ENCODE results near the gene IL1RAPL2.

DNA sequence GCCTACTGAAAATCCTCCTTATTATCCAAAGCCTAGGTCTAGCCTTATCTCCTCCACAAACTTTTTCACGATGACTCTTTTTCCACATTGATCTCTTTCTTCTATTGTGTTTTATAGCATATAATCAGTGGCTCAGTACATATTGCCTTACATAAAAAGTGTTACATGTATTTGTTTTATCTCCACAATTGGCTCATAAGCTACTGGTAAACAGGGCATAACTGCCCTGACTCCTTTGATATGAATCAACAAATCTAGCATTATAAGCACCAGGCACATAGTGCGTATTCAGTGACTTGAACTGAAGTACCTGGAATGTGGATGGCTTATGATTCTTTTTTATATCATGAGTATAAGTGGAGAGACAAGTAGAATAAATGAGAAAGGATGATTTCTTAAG is 447.7 kb downstream of the IL1RAPL2 start:
- TF ChIP-seq, protein P1, sequence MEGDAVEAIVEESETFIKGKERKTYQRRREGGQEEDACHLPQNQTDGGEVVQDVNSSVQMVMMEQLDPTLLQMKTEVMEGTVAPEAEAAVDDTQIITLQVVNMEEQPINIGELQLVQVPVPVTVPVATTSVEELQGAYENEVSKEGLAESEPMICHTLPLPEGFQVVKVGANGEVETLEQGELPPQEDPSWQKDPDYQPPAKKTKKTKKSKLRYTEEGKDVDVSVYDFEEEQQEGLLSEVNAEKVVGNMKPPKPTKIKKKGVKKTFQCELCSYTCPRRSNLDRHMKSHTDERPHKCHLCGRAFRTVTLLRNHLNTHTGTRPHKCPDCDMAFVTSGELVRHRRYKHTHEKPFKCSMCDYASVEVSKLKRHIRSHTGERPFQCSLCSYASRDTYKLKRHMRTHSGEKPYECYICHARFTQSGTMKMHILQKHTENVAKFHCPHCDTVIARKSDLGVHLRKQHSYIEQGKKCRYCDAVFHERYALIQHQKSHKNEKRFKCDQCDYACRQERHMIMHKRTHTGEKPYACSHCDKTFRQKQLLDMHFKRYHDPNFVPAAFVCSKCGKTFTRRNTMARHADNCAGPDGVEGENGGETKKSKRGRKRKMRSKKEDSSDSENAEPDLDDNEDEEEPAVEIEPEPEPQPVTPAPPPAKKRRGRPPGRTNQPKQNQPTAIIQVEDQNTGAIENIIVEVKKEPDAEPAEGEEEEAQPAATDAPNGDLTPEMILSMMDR (IDR thresholded peaks at IDR 0.05): no peak
- TF ChIP-seq GATA2 (CRISPR knock-in tag; IDR thresholded peaks at IDR 0.05) (no peak), EP300 (IDR thresholded peaks at IDR 0.05; ENCODE audit: borderline replicate concordance in 1 of 2, low read depth in 1 of 2, low read length in 1 of 2) (no peak), NFIC (IDR thresholded peaks at IDR 0.05; ENCODE audit: borderline replicate concordance) (no peak), POLR2AphosphoS5 (IDR thresholded peaks at IDR 0.05; ENCODE audit: low read depth, low read length) (no peak), RFX5 (IDR thresholded peaks at IDR 0.05; ENCODE audit: low read length) (no peak), GABPA (IDR thresholded peaks at IDR 0.05; ENCODE audit: low read depth) (no peak), EZH2phosphoT487 (IDR thresholded peaks at IDR 0.05; ENCODE audit: borderline replicate concordance, low read depth) (no peak)
- TF ChIP-seq, protein P2, sequence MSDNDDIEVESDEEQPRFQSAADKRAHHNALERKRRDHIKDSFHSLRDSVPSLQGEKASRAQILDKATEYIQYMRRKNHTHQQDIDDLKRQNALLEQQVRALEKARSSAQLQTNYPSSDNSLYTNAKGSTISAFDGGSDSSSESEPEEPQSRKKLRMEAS (IDR thresholded peaks at IDR 0.05; ENCODE audit: low read depth): no peak

Measured in SK-N-SH (cell line).